ENCODE data around the gene ZNF600. TPM values are rescaled to one million over a fixed set of nuclear protein-coding genes. Genes with fewer than 3 reads are reported as not detected.
"Not testable (repeated sequence)": the region's sequence is repeated elsewhere in the genome, so short reads cannot be mapped to it uniquely, and the experiment has no call there.

ZNF600 gene
- total RNA-seq, result 10 to 100 TPM in 1 of 4 donors, 1 to 10 TPM in 3; 4.8 to 15.0 (median 5.5) TPM

GRCh38 chr19:52786464-52787354 lies at the start of gene ZNF600:
Gene ZNF600, minus strand, starts transcription at chr19:52786791. Its CDS starts 7,903 bp downstream, at chr19:52778888.
- intact Hi-C loops (cut with DNase I), result loop anchor here (5.0 kb wide), 1 partner anchor 49 kb away; the partner anchor contains the start of gene ZNF611
- DNase-seq (ENCODE audit: extremely low spot score), result peak; percentile 97
- H3K9me3 ChIP-seq, H3K27me3 ChIP-seq, H3K36me3 ChIP-seq: not testable (repeated sequence)
- Histone ChIP-seq H3K4me1 (peaks cover 6 to 19% (median 16%) of the 10 kb centered on the region in 4 donors), H3K4me3 (peak within 1 kb of the TSS; percentile 64 to 72 (median 66)), H3K27ac (replicated peaks in 1 of 4) (peak within 1 kb of the TSS; percentile 64 to 88 (median 78))
- peak; percentile 83 to 86 for TF ChIP-seq POLR2AphosphoS5 (IDR thresholded peaks at IDR 0.05)
- peak in 2 of 3 experiments; percentile 38 to 45 for TF ChIP-seq CTCF (IDR thresholded peaks at IDR 0.05)
- WGBS, result 2% methylated on average over 37 of the region's 47 CpGs

GRCh38 chr19:52834289-52834688 lies 47.7 kb upstream of the ZNF600 start:
- H3K27ac ChIP-seq (replicated peaks in 1 of 4); DNase-seq (ENCODE audit: extremely low spot score); H3K4me3 ChIP-seq; H3K27me3 ChIP-seq; H3K4me1 ChIP-seq; intact Hi-C loops (cut with DNase I): not testable (repeated sequence)
- H3K36me3 ChIP-seq, result peaks cover 0 to 14% (median 6%) of the 10 kb centered on the region in 4 donors
- H3K9me3 ChIP-seq, result peaks cover 0 to 19% (median 13%) of the 10 kb centered on the region in 4 donors
- 73% methylated on average over 1 of the region's 1 CpG for WGBS

GRCh38 chr19:52833541-52833940 lies 47.0 kb upstream of the ZNF600 start:
- intact Hi-C loops (cut with DNase I); H3K27ac ChIP-seq (replicated peaks in 1 of 4); H3K27me3 ChIP-seq; DNase-seq (ENCODE audit: extremely low spot score); H3K4me3 ChIP-seq; H3K36me3 ChIP-seq; H3K4me1 ChIP-seq: not testable (repeated sequence)
- 62% methylated on average over 5 of the region's 5 CpGs for WGBS
- H3K9me3 ChIP-seq, result peaks cover 0 to 12% (median 7%) of the 10 kb centered on the region in 4 donors

GRCh38 chr19:52829866-52830265 lies 43.3 kb upstream of the ZNF600 start:
- H3K4me3 ChIP-seq; H3K4me1 ChIP-seq; DNase-seq (ENCODE audit: extremely low spot score); H3K27ac ChIP-seq (replicated peaks in 1 of 4); H3K27me3 ChIP-seq; intact Hi-C loops (cut with DNase I); H3K9me3 ChIP-seq; H3K36me3 ChIP-seq: not testable (repeated sequence)
- WGBS, result 85% methylated on average over 7 of the region's 7 CpGs

GRCh38 chr19:52825765-52826164 lies 39.2 kb upstream of the ZNF600 start:
- WGBS, result 90% methylated on average over 5 of the region's 5 CpGs
- intact Hi-C loops (cut with DNase I), result no loop called here
- Histone ChIP-seq H3K27ac (replicated peaks in 1 of 4) (no peak overlapping the region), H3K9me3 (no peaks in the 10 kb centered on the region), H3K36me3 (no peaks in the 10 kb centered on the region), H3K27me3 (no peaks in the 10 kb centered on the region), H3K4me1 (peaks cover 0 to 2% (median 1%) of the 10 kb centered on the region in 4 donors), H3K4me3 (no peak overlapping the region)
- no peak for DNase-seq (ENCODE audit: extremely low spot score)
- TF ChIP-seq CTCF (IDR thresholded peaks at IDR 0.05), result no peak
- no peak for TF ChIP-seq EP300 (IDR thresholded peaks at IDR 0.05)
- no peak for TF ChIP-seq POLR2A (IDR thresholded peaks at IDR 0.05; ENCODE audit: low read depth)
- no peak for TF ChIP-seq POLR2AphosphoS5 (IDR thresholded peaks at IDR 0.05)

GRCh38 chr19:52823676-52824075 lies 37.1 kb upstream of the ZNF600 start:
- no peaks in the 10 kb centered on the region for H3K27me3 ChIP-seq
- TF ChIP-seq POLR2AphosphoS5 (IDR thresholded peaks at IDR 0.05) (no peak), EP300 (IDR thresholded peaks at IDR 0.05) (no peak), POLR2A (IDR thresholded peaks at IDR 0.05; ENCODE audit: low read depth) (no peak), CTCF (IDR thresholded peaks at IDR 0.05) (no peak)
- intact Hi-C loops (cut with DNase I), result loop anchor here (5.0 kb wide), 1 partner anchor 34 kb away; the partner anchor contains the start of gene ZNF468

More at GRCh38 chr19:52823676-52824075, 37.1 kb upstream of the ZNF600 start:
- Histone ChIP-seq H3K4me3 (no peak overlapping the region), H3K27ac (replicated peaks in 1 of 4) (no peak overlapping the region), H3K9me3 (no peaks in the 10 kb centered on the region), H3K4me1 (peaks cover 0 to 9% (median 6%) of the 10 kb centered on the region in 4 donors), H3K36me3 (no peaks in the 10 kb centered on the region)
- DNase-seq (ENCODE audit: extremely low spot score), result no peak
- 96% methylated on average over 12 of the region's 12 CpGs for WGBS

Data from esophagus muscularis mucosa (tissue), 4 donors.